ENCODE results near the gene HEY2. TPM values are rescaled to one million over a fixed set of nuclear protein-coding genes. Genes with fewer than 3 reads are reported as not detected.

Gene HEY2
- total and polyA plus RNA-seq, 10 of the 15 experiments (the other 5 are each of a cell fraction or from before 2014, with no cell fraction given), result 0.01 to 0.32 (median 0.08) TPM; not detected in 4

- TF ChIP-seq IRF5 (IDR thresholded peaks at IDR 0.05; ENCODE audit: borderline replicate concordance) (no peak), TARDBP (IDR thresholded peaks at IDR 0.05; ENCODE audit: borderline replicate concordance) (no peak), CHD1 (IDR thresholded peaks at IDR 0.05; ENCODE audit: low read depth, low read length) (no peak), ATF7 (IDR thresholded peaks at IDR 0.05; ENCODE audit: low read depth) (no peak), SMC3 (IDR thresholded peaks at IDR 0.05; ENCODE audit: borderline replicate concordance, low read length) (no peak), SRF (IDR thresholded peaks at IDR 0.05; ENCODE audit: low read depth in 2 of 2, low read length in 2 of 2) (no peak), PAX5 (IDR thresholded peaks at IDR 0.05; ENCODE audit: borderline replicate concordance, low read depth, low read length) (no peak), KLF5 (IDR thresholded peaks at IDR 0.05; ENCODE audit: partially characterized antibody) (no peak), RCOR1 (conservative IDR thresholded peaks at IDR 0.05; ENCODE audit: low read depth, low read length) (no peak), SREBF2 (IDR thresholded peaks at IDR 0.05; ENCODE audit: low read length) (no peak), ZBED1 (IDR thresholded peaks at IDR 0.05; ENCODE audit: borderline replicate concordance) (peak; percentile 84; the same call in 1 of the 2 replicates), TCF3 (IDR thresholded peaks at IDR 0.05; ENCODE audit: borderline replicate concordance, insufficient read depth, low read depth, low read length) (no peak), ZNF384 (IDR thresholded peaks at IDR 0.05; ENCODE audit: borderline replicate concordance, low read depth, low read length) (no peak), PRDM15 (CRISPR knock-in tag; IDR thresholded peaks at IDR 0.05) (no peak), ZZZ3 (IDR thresholded peaks at IDR 0.05; ENCODE audit: control insufficient read depth, insufficient read length, low read depth) (no peak), NFIC (IDR thresholded peaks at IDR 0.05; ENCODE audit: low read depth, low read length) (peak; percentile 96), RBBP5 (conservative IDR thresholded peaks at IDR 0.05) (no peak), ELK1 (IDR thresholded peaks at IDR 0.05; ENCODE audit: low read depth, low read length) (no peak), IKZF2 (IDR thresholded peaks at IDR 0.05) (peak; percentile 44 to 62; a peak in 3 of 4 replicates), POLR2AphosphoS2 (IDR thresholded peaks at IDR 0.05; ENCODE audit: low read depth, low read length) (no peak), EED (IDR thresholded peaks at IDR 0.05; ENCODE audit: low read depth) (peak; percentile 58; the same call in 1 of the 2 replicates), NR2C2 (IDR thresholded peaks at IDR 0.05; ENCODE audit: borderline replicate concordance, control insufficient read depth, insufficient read length, low read depth) (no peak), SMAD1 (IDR thresholded peaks at IDR 0.05; ENCODE audit: low read depth, partially characterized antibody) (no peak), GABPA (IDR thresholded peaks at IDR 0.05; ENCODE audit: low read depth) (peak; percentile 47; the same call in 1 of the 2 replicates), TCF12 (IDR thresholded peaks at IDR 0.05; ENCODE audit: low read depth, low read length) (no peak), BMI1 (IDR thresholded peaks at IDR 0.05; ENCODE audit: borderline replicate concordance) (no peak; the same call in 1 of the 2 replicates), CHD4 (IDR thresholded peaks at IDR 0.05) (no peak), MTA2 (IDR thresholded peaks at IDR 0.05; ENCODE audit: low read depth) (peak; percentile 54), BHLHE40 (IDR thresholded peaks at IDR 0.05; ENCODE audit: borderline replicate concordance in 1 of 2, low read depth in 2 of 2, low read length in 1 of 2) (no peak)
Observed at GRCh38 chr6:125807293-125807692, 57.9 kb downstream of the HEY2 start (continued).
